ENCODE measurements around the gene NHEJ1. TPM values are rescaled to one million over a fixed set of nuclear protein-coding genes. Genes with fewer than 3 reads are reported as not detected.

Gene NHEJ1
- total RNA-seq, 1 experiment from 2014 or later: 16.7 TPM

DNA sequence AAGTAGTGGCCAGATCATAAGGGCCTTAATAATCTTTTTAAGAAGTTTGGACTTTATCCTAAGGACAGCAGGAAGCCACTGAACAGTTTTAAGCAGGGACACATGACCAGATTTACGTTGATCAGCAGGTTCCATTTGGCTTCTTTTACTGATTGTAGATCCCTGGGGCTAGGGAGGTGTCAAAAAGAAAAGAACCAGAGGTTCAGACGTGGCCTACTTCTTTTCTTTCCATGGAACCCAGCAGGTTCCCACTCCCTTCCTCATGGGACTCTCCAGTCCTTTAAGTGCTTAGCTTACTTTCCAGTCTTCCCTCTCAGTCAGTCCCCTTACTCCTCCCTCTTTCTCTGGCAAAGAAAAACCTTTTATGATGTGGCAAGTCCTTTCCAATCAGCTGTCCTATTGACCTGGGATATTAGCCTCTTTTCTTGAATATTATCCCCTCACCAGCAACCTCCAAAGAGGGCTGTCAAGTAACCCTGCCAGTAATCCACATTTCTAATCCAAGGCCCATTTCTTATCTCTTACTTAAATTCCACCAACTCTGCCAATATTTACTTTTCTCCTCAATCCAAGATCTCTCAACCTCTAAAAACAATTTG is 33.5 kb downstream of the NHEJ1 start:
- H3K4me1 ChIP-seq (ENCODE audit: insufficient read depth, low read length): peaks cover 72% of the 10 kb centered on the region
- H3K79me2 ChIP-seq (ENCODE audit: low read length): no peaks in the 10 kb centered on the region
- H3K27me3 ChIP-seq (ENCODE audit: low read length): no peaks in the 10 kb centered on the region
- DNase-seq (no peak), ATAC-seq (no peak)
- peaks cover 8% of the 10 kb centered on the region for H3F3A ChIP-seq (ENCODE audit: low read length, unreplicated experiment)
- peak overlapping the region; percentile 55 for H3K27ac ChIP-seq (ENCODE audit: low read length)
- ChIA-PET CTCF (interaction anchor here (1.5 kb wide), 1 partner anchor 97 kb away, joined by 6 read pairs; no protein-coding TSS in a partner anchor), POLR2A (ENCODE audit: unreplicated experiment) (no interaction called here)
- no peaks in the 10 kb centered on the region for H3K36me3 ChIP-seq (ENCODE audit: low read depth, low read length)
- no TSS peak for BruUV-seq (replicated peaks)
- no peak overlapping the region for H3K9ac ChIP-seq (ENCODE audit: low read length)
- no peaks in the 10 kb centered on the region for H3K9me2 ChIP-seq (replicated peaks; ENCODE audit: low read length)
- H4K20me1 ChIP-seq (ENCODE audit: low read length): 0 out of 2 replicates have a peak, but pooled peaks cover 4% of the 10 kb centered on the region
- no peak overlapping the region for H3K4me3 ChIP-seq (ENCODE audit: low read length)
- H2AFZ ChIP-seq (ENCODE audit: low read length): no peak overlapping the region
- H3K4me2 ChIP-seq (ENCODE audit: low read length): peak overlapping the region; percentile 78; the same call in 1 of the 2 replicates
- H3K9me3 ChIP-seq (ENCODE audit: low read length): no peaks in the 10 kb centered on the region
- TF ChIP-seq CTCF (conservative IDR thresholded peaks at IDR 0.05; ENCODE audit: low read depth, low read length) (no peak), EZH2phosphoT487 (IDR thresholded peaks at IDR 0.05; ENCODE audit: borderline replicate concordance, low read length) (no peak), EZH2 (IDR thresholded peaks at IDR 0.05; ENCODE audit: low read length, unreplicated experiment) (no peak)
- intact Hi-C loops (cut with micrococcal nuclease): no loop called here

DNA sequence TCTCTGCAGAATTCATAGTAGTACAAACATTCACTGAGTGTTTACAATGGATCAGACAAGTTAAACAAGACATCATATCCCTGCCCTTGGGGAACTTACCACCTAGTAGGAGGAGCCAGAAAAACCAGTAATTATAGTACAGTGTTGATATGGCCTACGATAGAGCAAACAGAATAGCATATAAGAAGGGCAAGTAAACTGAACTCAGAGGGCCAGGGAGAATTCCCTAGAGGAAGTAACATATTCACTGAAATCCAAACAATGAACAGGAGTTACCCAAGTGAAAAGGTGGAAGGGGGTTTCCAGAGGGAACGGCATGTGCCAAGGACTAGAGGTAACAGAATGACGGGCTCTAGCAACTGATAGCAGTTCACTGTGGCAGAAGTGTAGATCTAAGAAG is 34.1 kb downstream of the NHEJ1 start:
- peaks cover 70% of the 10 kb centered on the region for H3K4me1 ChIP-seq (ENCODE audit: insufficient read depth, low read length)
- ChIA-PET CTCF (interaction anchor here (1.5 kb wide), 1 partner anchor 97 kb away, joined by 6 read pairs; no protein-coding TSS in a partner anchor), POLR2A (ENCODE audit: unreplicated experiment) (no interaction called here)
- no peak for TF ChIP-seq EZH2 (IDR thresholded peaks at IDR 0.05; ENCODE audit: low read length, unreplicated experiment)
- no peak for TF ChIP-seq EZH2phosphoT487 (IDR thresholded peaks at IDR 0.05; ENCODE audit: borderline replicate concordance, low read length)
- no peak for TF ChIP-seq CTCF (conservative IDR thresholded peaks at IDR 0.05; ENCODE audit: low read depth, low read length)
- ATAC-seq (peak; percentile 64), DNase-seq (peak; percentile 76)
- H3K9ac ChIP-seq (ENCODE audit: low read length): no peak overlapping the region
- BruUV-seq (replicated peaks): no TSS peak
- H3F3A ChIP-seq (ENCODE audit: low read length, unreplicated experiment): peaks cover 8% of the 10 kb centered on the region
- peak overlapping the region; percentile 78 for H3K4me2 ChIP-seq (ENCODE audit: low read length)
- no peak overlapping the region for H3K4me3 ChIP-seq (ENCODE audit: low read length)
- no peaks in the 10 kb centered on the region for H3K36me3 ChIP-seq (ENCODE audit: low read depth, low read length)
- H3K79me2 ChIP-seq (ENCODE audit: low read length): no peaks in the 10 kb centered on the region
- H3K9me2 ChIP-seq (replicated peaks; ENCODE audit: low read length): no peaks in the 10 kb centered on the region
- peak overlapping the region; percentile 76 for H3K27ac ChIP-seq (ENCODE audit: low read length)
- H3K9me3 ChIP-seq (ENCODE audit: low read length): no peaks in the 10 kb centered on the region
- H2AFZ ChIP-seq (ENCODE audit: low read length): no peak overlapping the region
- H4K20me1 ChIP-seq (ENCODE audit: low read length): 0 out of 2 replicates have a peak, but pooled peaks cover 4% of the 10 kb centered on the region
- intact Hi-C loops (cut with micrococcal nuclease): no loop called here
- H3K27me3 ChIP-seq (ENCODE audit: low read length): no peaks in the 10 kb centered on the region

DNA sequence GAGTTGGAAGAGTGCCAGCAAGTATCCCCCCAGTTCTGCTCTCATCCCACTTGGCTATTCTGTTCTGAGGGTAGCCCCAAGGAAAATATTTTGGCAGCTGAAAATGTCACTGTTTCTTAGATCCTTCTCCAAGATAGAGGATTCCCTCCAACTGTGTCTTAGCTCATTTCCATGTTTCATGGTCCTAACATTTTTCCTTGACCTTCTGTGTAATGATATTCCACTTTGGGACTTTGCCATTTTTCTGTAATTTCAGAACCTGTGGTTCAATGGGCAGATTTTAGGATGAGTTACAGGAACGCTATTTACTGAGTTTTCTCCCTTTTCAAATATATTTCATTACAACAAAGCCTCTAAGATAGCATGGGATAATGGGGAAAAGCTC is 34.7 kb downstream of the NHEJ1 start:
- POLR2A ChIA-PET (ENCODE audit: unreplicated experiment): no interaction called here
- H3K27ac ChIP-seq (ENCODE audit: low read length): peak overlapping the region; percentile 76
- peaks cover 63% of the 10 kb centered on the region for H3K4me1 ChIP-seq (ENCODE audit: insufficient read depth, low read length)

More for the DNA sequence above, 34.7 kb downstream of the NHEJ1 start:
- Histone ChIP-seq H3K9ac (ENCODE audit: low read length) (peak overlapping the region; percentile 35; the same call in 1 of the 2 replicates), H3F3A (ENCODE audit: low read length, unreplicated experiment) (peaks cover 8% of the 10 kb centered on the region), H3K9me2 (replicated peaks; ENCODE audit: low read length) (no peaks in the 10 kb centered on the region), H4K20me1 (ENCODE audit: low read length) (0 out of 2 replicates have a peak, but pooled peaks cover 4% of the 10 kb centered on the region), H2AFZ (ENCODE audit: low read length) (no peak overlapping the region), H3K27me3 (ENCODE audit: low read length) (no peaks in the 10 kb centered on the region), H3K36me3 (ENCODE audit: low read depth, low read length) (no peaks in the 10 kb centered on the region), H3K9me3 (ENCODE audit: low read length) (no peaks in the 10 kb centered on the region), H3K79me2 (ENCODE audit: low read length) (no peaks in the 10 kb centered on the region), H3K4me3 (ENCODE audit: low read length) (peak overlapping the region; percentile 33; the same call in 1 of the 2 replicates), H3K4me2 (ENCODE audit: low read length) (peak overlapping the region; percentile 78)
- TSS peak; percentile 28 for BruUV-seq (replicated peaks)
- ATAC-seq (no peak), DNase-seq (peak; percentile 16)
- no peak for TF ChIP-seq CTCF (conservative IDR thresholded peaks at IDR 0.05; ENCODE audit: low read depth, low read length)
- TF ChIP-seq EZH2phosphoT487 (IDR thresholded peaks at IDR 0.05; ENCODE audit: borderline replicate concordance, low read length): no peak
- no peak for TF ChIP-seq EZH2 (IDR thresholded peaks at IDR 0.05; ENCODE audit: low read length, unreplicated experiment)
- CTCF ChIA-PET: interaction anchor here (1.0 to 1.5 kb wide), 2 partner anchors 16 to 96 kb away, joined by 6 read pairs; no protein-coding TSS in a partner anchor
- intact Hi-C loops (cut with micrococcal nuclease): loop anchor here (2.0 kb wide), 1 partner anchor 29 kb away; no protein-coding TSS in a partner anchor

All from PC-3 (cell line).